Body of pancreas (tissue), 4 donors: ENCODE results near the gene STOML1.

ENCODE experiments used
- POLR2A ChIP-seq, 3 donors: fragments of 450-650 bp; IDR thresholded peaks; one replicate each; pipeline ENCODE4 v1.6.1; 2016; ENCODE audit warnings: antibody characterized with exemption in 3 of 3, mild to moderate bottlenecking in 2 of 3
- TF ChIP-seq, protein P1 (sequence below), 7 experiments: fragments of 450-650 bp in 4 of 7; fragments of 200-600 bp in 3 of 7; sonication (generic) in 3 of 7; IDR thresholded peaks; one replicate each; pipeline ENCODE4 v1.5.1; 2016 to 2019; ENCODE audit warnings: antibody characterized with exemption in 7 of 7

DNA sequence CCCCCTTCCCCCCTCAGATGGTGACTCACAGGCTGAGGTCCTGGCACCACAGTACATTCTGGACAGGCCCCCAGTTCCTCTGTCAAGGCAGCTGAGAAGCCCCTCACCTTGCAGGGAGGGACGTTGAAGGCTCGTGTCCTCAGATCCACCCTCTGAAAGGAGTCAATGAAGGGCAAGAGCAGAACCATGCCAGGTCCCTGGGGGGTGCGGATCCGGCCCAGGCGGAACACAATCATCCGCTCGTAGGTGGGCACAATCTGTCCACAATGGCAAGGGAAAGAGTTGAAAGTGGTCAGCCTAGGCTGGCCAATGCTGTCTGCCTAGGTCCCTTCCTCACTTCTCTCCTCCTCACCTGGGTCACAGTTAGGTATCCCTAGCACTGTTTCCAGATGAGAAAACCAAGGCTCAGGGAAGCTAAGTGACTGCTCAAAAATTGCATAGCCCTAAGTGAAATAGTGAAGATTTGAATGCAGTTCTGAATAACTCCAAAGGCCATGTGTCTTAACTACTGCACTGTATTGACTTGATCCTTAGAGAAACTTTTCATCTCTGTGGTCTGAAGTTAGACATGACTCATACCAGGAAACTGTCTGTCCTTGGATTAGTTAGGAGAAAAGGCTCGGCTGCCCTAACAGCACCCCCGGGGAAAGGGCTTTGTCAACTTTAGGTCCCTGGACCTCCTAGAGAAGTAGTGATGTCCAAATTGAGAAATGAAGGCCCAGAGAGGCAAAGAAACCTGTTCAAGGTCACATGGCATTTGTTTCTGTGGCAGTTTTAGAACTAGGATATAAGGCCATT, 2.9 kb downstream of the STOML1 start:
- TF ChIP-seq, protein P1, sequence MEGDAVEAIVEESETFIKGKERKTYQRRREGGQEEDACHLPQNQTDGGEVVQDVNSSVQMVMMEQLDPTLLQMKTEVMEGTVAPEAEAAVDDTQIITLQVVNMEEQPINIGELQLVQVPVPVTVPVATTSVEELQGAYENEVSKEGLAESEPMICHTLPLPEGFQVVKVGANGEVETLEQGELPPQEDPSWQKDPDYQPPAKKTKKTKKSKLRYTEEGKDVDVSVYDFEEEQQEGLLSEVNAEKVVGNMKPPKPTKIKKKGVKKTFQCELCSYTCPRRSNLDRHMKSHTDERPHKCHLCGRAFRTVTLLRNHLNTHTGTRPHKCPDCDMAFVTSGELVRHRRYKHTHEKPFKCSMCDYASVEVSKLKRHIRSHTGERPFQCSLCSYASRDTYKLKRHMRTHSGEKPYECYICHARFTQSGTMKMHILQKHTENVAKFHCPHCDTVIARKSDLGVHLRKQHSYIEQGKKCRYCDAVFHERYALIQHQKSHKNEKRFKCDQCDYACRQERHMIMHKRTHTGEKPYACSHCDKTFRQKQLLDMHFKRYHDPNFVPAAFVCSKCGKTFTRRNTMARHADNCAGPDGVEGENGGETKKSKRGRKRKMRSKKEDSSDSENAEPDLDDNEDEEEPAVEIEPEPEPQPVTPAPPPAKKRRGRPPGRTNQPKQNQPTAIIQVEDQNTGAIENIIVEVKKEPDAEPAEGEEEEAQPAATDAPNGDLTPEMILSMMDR (IDR thresholded peaks at IDR 0.05), result no peak
- no peak for TF ChIP-seq POLR2A (IDR thresholded peaks at IDR 0.05)
